ENCODE measurements around the gene LRRC4C. TPM values are rescaled to one million over a fixed set of nuclear protein-coding genes. Genes with fewer than 3 reads are reported as not detected.

Gene LRRC4C
- total and polyA plus RNA-seq, 11 donors = 0.08 to 1.2 (median 0.48) TPM; not detected in 1

DNA sequence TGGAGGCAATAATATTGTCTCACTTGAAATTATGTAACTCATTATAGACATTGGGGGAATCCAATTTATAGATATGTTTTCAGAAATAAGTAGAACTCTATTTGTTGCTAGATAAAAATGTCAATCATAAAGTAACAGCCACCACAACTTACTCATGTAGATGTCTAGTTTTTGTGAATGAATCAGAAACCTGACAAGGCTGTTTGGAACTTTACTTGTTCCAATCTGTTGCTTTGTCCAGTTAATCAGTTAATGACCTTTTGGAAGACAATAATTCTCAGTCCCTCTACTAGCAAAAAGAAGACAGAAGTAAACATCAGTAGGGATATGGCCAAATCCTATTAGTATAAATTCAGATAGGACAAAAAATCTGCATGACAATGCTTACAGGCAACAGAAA, 1143.3 kb downstream of the LRRC4C start:
- no peak overlapping the region for H3K27ac ChIP-seq
- TF ChIP-seq, protein P1, sequence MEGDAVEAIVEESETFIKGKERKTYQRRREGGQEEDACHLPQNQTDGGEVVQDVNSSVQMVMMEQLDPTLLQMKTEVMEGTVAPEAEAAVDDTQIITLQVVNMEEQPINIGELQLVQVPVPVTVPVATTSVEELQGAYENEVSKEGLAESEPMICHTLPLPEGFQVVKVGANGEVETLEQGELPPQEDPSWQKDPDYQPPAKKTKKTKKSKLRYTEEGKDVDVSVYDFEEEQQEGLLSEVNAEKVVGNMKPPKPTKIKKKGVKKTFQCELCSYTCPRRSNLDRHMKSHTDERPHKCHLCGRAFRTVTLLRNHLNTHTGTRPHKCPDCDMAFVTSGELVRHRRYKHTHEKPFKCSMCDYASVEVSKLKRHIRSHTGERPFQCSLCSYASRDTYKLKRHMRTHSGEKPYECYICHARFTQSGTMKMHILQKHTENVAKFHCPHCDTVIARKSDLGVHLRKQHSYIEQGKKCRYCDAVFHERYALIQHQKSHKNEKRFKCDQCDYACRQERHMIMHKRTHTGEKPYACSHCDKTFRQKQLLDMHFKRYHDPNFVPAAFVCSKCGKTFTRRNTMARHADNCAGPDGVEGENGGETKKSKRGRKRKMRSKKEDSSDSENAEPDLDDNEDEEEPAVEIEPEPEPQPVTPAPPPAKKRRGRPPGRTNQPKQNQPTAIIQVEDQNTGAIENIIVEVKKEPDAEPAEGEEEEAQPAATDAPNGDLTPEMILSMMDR (IDR thresholded peaks at IDR 0.05) = no peak
- TF ChIP-seq POLR2A (IDR thresholded peaks at IDR 0.05) = no peak
- DNase-seq (no peak), ATAC-seq (no peak)
- H3K4me1 ChIP-seq = no peaks in the 10 kb centered on the region
- intact Hi-C loops (cut with DNase I) = no loop called here
- no peak overlapping the region for H3K4me3 ChIP-seq
- H3K36me3 ChIP-seq = no peaks in the 10 kb centered on the region
- H3K9me3 ChIP-seq = no peaks in the 10 kb centered on the region
- H3K27me3 ChIP-seq = no peaks in the 10 kb centered on the region

DNA sequence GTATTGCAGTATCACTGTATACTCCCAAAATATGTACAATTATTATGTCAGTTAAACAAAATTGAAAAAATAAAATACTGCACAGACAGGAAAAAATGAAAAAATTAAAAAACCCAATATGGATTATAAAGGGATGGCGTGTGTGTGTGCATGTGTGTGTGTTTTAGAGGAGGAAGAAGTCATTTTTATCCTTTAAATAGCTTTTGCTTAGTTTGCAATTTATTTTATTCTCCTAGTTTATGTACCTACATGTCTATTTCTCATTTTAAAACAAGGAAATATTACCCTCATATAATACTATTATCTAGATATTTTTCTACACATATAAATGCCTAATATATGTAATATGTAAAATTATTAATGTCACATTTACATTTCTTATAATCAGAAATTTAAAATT, 1144.3 kb downstream of the LRRC4C start:
- Histone ChIP-seq H3K27me3 (no peaks in the 10 kb centered on the region), H3K36me3 (no peaks in the 10 kb centered on the region), H3K4me3 (no peak overlapping the region), H3K4me1 (no peaks in the 10 kb centered on the region), H3K9me3 (no peaks in the 10 kb centered on the region), H3K27ac (no peak overlapping the region)
- TF ChIP-seq POLR2A (IDR thresholded peaks at IDR 0.05) = no peak
- TF ChIP-seq, protein P1 (IDR thresholded peaks at IDR 0.05) = no peak
- ATAC-seq (no peak), DNase-seq (no peak)
- intact Hi-C loops (cut with DNase I) = no loop called here
- 59 to 81% (median 65%) methylated on average over 1 of the region's 1 CpG for WGBS, 4 donors

DNA sequence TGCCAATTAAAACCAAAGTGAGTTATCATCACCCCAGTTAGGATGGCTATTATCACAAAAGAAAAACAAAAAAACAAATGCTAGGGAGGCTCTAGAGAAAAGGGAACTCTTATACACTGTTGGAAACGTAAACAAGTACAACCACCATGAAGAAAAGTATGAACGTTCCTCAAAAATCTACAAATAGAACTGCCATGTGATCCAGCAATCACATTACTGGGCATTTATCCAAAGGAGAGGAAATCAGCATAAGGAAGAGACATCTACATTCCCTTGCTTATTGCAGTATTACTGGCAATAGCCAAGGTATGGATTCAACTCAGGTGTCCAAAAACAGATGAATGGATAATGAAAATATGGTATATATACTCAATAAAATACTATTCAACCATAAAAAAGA, 1145.1 kb downstream of the LRRC4C start:
- Histone ChIP-seq H3K9me3 (no peaks in the 10 kb centered on the region), H3K4me3 (no peak overlapping the region), H3K27ac (no peak overlapping the region), H3K4me1 (no peaks in the 10 kb centered on the region), H3K27me3 (no peaks in the 10 kb centered on the region), H3K36me3 (no peaks in the 10 kb centered on the region)
- intact Hi-C loops (cut with DNase I) = no loop called here
- 7 to 17% (median 10%) methylated on average over 2 of the region's 2 CpGs for WGBS, 4 donors
- ATAC-seq (no peak), DNase-seq (no peak)
- TF ChIP-seq POLR2A (IDR thresholded peaks at IDR 0.05) = no peak
- TF ChIP-seq, protein P1 (IDR thresholded peaks at IDR 0.05) = no peak

DNA sequence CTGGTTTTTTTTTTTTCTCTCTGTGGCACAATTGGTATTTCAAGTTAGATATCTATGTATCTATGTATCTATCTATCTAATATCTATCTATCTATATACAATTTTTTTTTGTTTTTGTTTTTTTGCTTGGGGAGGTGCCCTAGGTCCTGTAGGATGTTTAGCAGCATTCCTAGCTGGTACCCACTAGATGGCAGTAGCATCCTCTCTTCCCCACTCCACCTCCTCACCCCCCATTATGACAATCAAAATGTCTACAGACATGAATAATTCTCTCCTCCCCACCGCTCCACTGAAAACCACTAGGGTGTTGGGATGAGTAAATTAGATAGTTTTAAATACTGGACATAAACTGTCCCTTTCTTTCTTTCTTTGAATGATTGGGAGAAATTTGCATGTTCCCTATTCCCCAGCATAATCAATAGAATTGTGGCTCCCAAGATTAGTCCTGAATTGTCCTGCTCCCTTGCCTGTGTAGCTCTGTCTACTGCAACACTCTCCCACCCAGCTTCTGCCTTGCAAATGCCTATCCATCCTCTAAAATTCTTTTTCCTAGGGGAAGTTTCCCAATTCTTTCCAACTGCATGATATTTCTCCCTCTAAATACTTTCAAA, 1152.4 kb downstream of the LRRC4C start:
- no peak for ATAC-seq
- Histone ChIP-seq H3K9me3 (no peaks in the 10 kb centered on the region), H3K27me3 (no peaks in the 10 kb centered on the region), H3K36me3 (no peaks in the 10 kb centered on the region), H3K27ac (no peak overlapping the region), H3K4me1 (no peaks in the 10 kb centered on the region), H3K4me3 (no peak overlapping the region)
- intact Hi-C loops (cut with DNase I) = no loop called here
- no peak for DNase-seq
- 7 to 24% (median 12%) methylated on average over 1 of the region's 1 CpG for whole genome bisulfite sequencing, 4 donors
- TF ChIP-seq POLR2A (IDR thresholded peaks at IDR 0.05) = no peak
- TF ChIP-seq, protein P1 (IDR thresholded peaks at IDR 0.05) = peak in 9 of 12 donors; percentile 4 to 43 (median 31)

Data from heart left ventricle (tissue), 16 donors.